Right atrium auricular region (tissue), 2 donors: Measurements from ENCODE around the gene UBTF. TPM values are rescaled to one million over a fixed set of nuclear protein-coding genes. Genes with fewer than 3 reads are reported as not detected.

Experiments used
- DNase-seq: peaks from one replicate; pipeline ENCODE4 v3.0.0-alpha.2; 2019; ENCODE audit warnings: low spot score
- H3K27ac ChIP-seq, 2 donors: fragments of 200-600 bp; sonication (generic); 1 replicate in 1 of 2; 2 replicates in 1 of 2; pipeline ENCODE4 v1.5.1; 2016 to 2019
- H3K27me3 ChIP-seq, 2 donors: fragments of 200-600 bp; sonication (generic); one replicate each; pipeline versions ENCODE4 v1.5.1 to v1.6.0; 2017 to 2019
- H3K36me3 ChIP-seq: fragments of 200-600 bp; sonication (generic); one replicate; pipeline ENCODE4 v1.5.1; 2016
- H3K4me1 ChIP-seq, 2 donors: fragments of 200-600 bp; sonication (generic); one replicate each; pipeline versions ENCODE4 v1.5.1 to v1.6.0; 2017 to 2019
- H3K4me3 ChIP-seq, 2 donors: fragments of 200-600 bp; sonication (generic); 1 replicate in 1 of 2; 2 replicates in 1 of 2; pipeline ENCODE4 v1.5.1; 2017 to 2019; ENCODE audit warnings: mild to moderate bottlenecking in 1 of 2, moderate library complexity in 1 of 2
- H3K9me3 ChIP-seq, 2 donors: fragments of 200-600 bp; sonication (generic); one replicate each; pipeline ENCODE4 v1.5.1; 2019
- CTCF ChIP-seq, 2 donors: fragments of 200-600 bp; sonication (generic); IDR thresholded peaks; one replicate each; pipeline ENCODE4 v1.5.1; 2019; ENCODE audit warnings: antibody characterized with exemption in 2 of 2
- total RNA-seq, 2 donors: library from RNA; depleted of rRNA; stranded (reverse); fragments of >200 nt; gene quantifications; one replicate each; pipeline ENCODE4 v1.1.0, GENCODE V29; 2016

Gene UBTF
- total RNA-seq, 2 donors from 2014 or later = 39.3 to 42.3 TPM

GRCh38 chr17:44205962-44206824 lies 13.3 kb downstream of the UBTF start:
- H3K36me3 ChIP-seq = peaks cover 42% of the 10 kb centered on the region
- no peak for DNase-seq
- no peak overlapping the region for H3K27ac ChIP-seq
- H3K4me3 ChIP-seq = no peak overlapping the region
- H3K4me1 ChIP-seq = peaks cover 0 to 32% of the 10 kb centered on the region in 2 donors
- no peaks in the 10 kb centered on the region for H3K27me3 ChIP-seq
- no peak for TF ChIP-seq CTCF (IDR thresholded peaks at IDR 0.05)
- H3K9me3 ChIP-seq = no peaks in the 10 kb centered on the region

DNA sequence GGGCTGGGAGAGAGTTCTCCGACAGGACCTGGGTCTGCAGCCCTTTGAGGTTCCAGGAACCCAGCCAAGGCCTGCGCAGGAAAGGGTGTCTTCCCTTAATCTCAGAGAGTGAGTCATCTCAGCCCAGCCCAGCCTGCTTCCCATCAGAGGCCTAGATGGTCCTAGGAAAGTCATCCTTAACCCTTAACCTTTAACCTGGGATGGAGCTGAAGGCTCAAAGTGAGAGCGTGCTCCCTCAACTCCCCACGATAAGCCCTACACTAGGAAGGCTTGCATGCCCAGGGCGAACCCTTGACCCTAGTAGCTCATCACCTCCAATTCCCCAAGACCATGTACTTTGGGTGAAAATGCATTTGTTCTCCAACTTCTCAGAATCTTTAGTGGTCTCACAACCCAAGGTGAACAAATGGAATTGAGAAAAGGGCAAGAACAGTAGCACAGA lies 15.0 kb downstream of the UBTF start:
- H3K4me3 ChIP-seq = no peak overlapping the region
- no peaks in the 10 kb centered on the region for H3K9me3 ChIP-seq
- TF ChIP-seq CTCF (IDR thresholded peaks at IDR 0.05) = no peak
- no peak for DNase-seq
- H3K27me3 ChIP-seq = no peaks in the 10 kb centered on the region
- peaks cover 0 to 26% of the 10 kb centered on the region in 2 donors for H3K4me1 ChIP-seq
- H3K27ac ChIP-seq = no peak overlapping the region
- H3K36me3 ChIP-seq = peaks cover 32% of the 10 kb centered on the region

- Histone ChIP-seq H3K4me1 (peaks cover 0 to 26% of the 10 kb centered on the region in 2 donors), H3K4me3 (no peak overlapping the region), H3K27me3 (no peaks in the 10 kb centered on the region), H3K27ac (no peak overlapping the region), H3K9me3 (no peaks in the 10 kb centered on the region), H3K36me3 (peaks cover 26% of the 10 kb centered on the region)
- DNase-seq = no peak
- peak; percentile 33 to 66 for TF ChIP-seq CTCF (IDR thresholded peaks at IDR 0.05)
These were observed 15.6 kb downstream of the UBTF start for GRCh38 chr17:44203731-44204440.

DNA sequence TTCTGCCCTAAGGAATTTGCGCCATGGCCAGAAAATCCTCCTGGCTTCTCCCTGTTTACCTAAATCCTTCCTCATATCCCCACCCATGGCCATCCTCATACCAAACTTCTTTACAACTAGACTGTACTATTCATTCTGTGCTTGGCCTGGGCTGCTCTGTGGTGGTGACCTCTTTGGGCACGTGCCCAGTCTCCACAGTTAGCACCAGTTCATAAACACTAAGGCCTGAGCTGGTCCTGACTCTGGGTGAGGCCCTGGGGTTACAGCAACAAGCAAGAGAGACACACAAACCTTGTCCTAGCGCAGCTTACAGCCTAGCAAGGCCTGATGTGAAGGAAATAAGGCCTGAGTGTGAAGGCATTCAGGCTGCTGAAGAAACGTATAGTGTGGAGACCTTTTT lies 16.7 kb downstream of the UBTF start:
- DNase-seq = no peak
- peaks cover 0 to 37% of the 10 kb centered on the region in 2 donors for H3K4me1 ChIP-seq
- no peak overlapping the region for H3K27ac ChIP-seq
- H3K4me3 ChIP-seq = no peak overlapping the region
- H3K9me3 ChIP-seq = no peaks in the 10 kb centered on the region
- H3K36me3 ChIP-seq = peaks cover 15% of the 10 kb centered on the region
- H3K27me3 ChIP-seq = no peaks in the 10 kb centered on the region
- TF ChIP-seq CTCF (IDR thresholded peaks at IDR 0.05) = no peak

DNA sequence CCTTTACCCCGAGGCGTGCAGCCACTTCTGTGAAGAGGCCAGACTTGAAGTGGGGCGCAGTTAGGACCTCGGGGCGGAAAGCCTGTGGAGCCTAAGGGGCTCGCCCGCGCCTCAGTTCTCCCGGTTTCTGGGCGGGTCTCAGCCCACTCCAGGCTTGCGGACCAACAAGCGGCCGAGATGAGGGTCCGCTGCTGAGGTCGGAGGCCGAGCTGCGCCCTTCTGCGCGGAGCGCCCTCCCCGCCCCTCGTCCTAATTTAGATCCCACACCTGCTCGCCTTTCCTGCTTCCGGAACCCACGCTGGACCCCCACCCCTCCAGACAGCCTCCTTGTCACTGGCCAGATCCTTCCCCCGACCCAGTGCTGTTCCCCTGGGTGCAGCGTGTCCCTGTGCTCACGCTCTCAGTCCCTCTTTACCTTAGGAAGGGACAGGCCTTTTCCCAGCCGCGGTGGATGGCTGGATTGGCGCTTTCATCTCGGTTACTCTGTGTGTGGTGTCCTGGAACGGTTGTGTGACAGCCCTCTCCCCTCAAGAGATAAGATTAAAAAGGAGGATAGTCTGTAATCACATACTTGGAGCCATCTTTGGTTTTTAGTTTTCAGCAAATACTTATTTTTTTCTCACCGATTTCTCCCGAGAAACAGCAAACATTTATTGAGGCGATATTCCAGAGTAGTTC lies 18.9 kb downstream of the UBTF start:
- Histone ChIP-seq H3K9me3 (no peaks in the 10 kb centered on the region), H3K4me1 (peaks cover 0 to 47% of the 10 kb centered on the region in 2 donors), H3K36me3 (peaks cover 16% of the 10 kb centered on the region), H3K27ac (peak overlapping the region; percentile 94 to 99), H3K4me3 (peak overlapping the region; percentile 81 to 94), H3K27me3 (no peaks in the 10 kb centered on the region)
- no peak for TF ChIP-seq CTCF (IDR thresholded peaks at IDR 0.05)
- DNase-seq = no peak
